ENCODE data around the gene TTC28. TPM values are rescaled to one million over a fixed set of nuclear protein-coding genes. Genes with fewer than 3 reads are reported as not detected.

The TTC28 gene
- total RNA-seq, 1 donor from 2014 or later, result 23.2 TPM

DNA sequence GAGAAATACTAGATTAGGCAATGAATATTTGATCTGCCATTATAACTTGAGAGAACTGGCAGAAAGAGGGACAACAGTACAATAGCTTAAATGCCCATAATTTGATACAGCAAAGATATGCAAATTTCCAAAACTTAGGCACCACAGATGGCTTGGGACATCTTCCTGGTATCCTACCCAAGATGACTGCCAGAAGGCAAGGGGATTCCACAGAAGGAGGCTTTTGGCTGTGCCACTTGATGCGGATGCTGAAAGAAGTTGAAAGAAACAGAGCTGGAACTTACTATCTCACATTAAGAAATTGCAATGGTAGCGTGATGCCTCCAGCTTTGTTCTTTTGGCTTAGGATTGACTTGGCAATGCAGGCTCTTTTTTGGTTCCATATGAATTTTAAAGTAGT is 216.7 kb downstream of the TTC28 start:
- H3K27me3 ChIP-seq (ENCODE audit: insufficient read depth, low read length), result no peaks in the 10 kb centered on the region
- no peak for DNase-seq (ENCODE audit: low read depth)
- TF ChIP-seq, protein P1, sequence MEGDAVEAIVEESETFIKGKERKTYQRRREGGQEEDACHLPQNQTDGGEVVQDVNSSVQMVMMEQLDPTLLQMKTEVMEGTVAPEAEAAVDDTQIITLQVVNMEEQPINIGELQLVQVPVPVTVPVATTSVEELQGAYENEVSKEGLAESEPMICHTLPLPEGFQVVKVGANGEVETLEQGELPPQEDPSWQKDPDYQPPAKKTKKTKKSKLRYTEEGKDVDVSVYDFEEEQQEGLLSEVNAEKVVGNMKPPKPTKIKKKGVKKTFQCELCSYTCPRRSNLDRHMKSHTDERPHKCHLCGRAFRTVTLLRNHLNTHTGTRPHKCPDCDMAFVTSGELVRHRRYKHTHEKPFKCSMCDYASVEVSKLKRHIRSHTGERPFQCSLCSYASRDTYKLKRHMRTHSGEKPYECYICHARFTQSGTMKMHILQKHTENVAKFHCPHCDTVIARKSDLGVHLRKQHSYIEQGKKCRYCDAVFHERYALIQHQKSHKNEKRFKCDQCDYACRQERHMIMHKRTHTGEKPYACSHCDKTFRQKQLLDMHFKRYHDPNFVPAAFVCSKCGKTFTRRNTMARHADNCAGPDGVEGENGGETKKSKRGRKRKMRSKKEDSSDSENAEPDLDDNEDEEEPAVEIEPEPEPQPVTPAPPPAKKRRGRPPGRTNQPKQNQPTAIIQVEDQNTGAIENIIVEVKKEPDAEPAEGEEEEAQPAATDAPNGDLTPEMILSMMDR (IDR thresholded peaks at IDR 0.05; ENCODE audit: insufficient read depth, low read depth, low read length), result no peak
- TF ChIP-seq EZH2 (IDR thresholded peaks at IDR 0.05; ENCODE audit: insufficient read depth, low read length), result no peak
- H3K9ac ChIP-seq (ENCODE audit: low read length), result no peak overlapping the region
- no peaks in the 10 kb centered on the region for H3K9me3 Mint-ChIP-seq (ENCODE audit: unreplicated experiment)
- H3K9me3 ChIP-seq (ENCODE audit: insufficient read depth, low read depth, low read length), result no peaks in the 10 kb centered on the region
- H3K36me3 Mint-ChIP-seq (ENCODE audit: low read depth, unreplicated experiment), result no peaks in the 10 kb centered on the region
- FAIRE-seq, result no peak
- no peak overlapping the region for H3K4me3 Mint-ChIP-seq (ENCODE audit: unreplicated experiment)
- H3K4me1 Mint-ChIP-seq (ENCODE audit: low read depth, unreplicated experiment), result no peaks in the 10 kb centered on the region
- H3K4me1 ChIP-seq (ENCODE audit: insufficient read depth, low read length), result no peaks in the 10 kb centered on the region
- no peaks in the 10 kb centered on the region for H3K36me3 ChIP-seq (ENCODE audit: insufficient read depth, low read length)
- H3K27ac Mint-ChIP-seq (ENCODE audit: unreplicated experiment), result no peak overlapping the region
- no peak overlapping the region for H3K27ac ChIP-seq (ENCODE audit: low read depth, low read length)
- no peak overlapping the region for H3K4me2 ChIP-seq (ENCODE audit: low read length)
- no peaks in the 10 kb centered on the region for H4K20me1 ChIP-seq (ENCODE audit: insufficient read depth, low read length)
- H2AFZ ChIP-seq (ENCODE audit: low read depth, low read length), result no peak overlapping the region
- H3K79me2 ChIP-seq (ENCODE audit: insufficient read depth, low read length), result no peaks in the 10 kb centered on the region
- no peak overlapping the region for H3K4me3 ChIP-seq (ENCODE audit: insufficient read depth, low read depth, low read length)
- H3K27me3 Mint-ChIP-seq (ENCODE audit: low read depth, unreplicated experiment), result no peaks in the 10 kb centered on the region

DNA sequence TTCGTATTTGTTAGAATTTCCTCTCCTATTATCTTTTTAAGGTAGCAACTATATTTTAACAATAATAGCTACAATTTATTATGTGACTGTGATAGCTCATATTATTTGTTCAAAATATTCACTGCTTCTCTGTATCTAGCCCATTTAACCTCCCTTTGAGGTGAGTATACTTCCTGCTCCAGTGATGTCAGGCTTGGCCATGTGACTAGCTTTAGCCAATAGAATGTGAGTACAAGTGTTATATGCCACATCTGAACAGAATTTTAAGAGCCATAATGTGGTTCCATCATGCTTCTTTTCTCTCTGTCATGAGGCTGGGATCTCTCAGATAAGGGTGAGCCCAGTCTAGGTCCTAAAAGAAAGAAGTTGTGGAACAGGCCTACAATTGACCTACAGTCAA is 217.6 kb downstream of the TTC28 start:
- Histone ChIP-seq H3K27me3 (ENCODE audit: insufficient read depth, low read length) (no peaks in the 10 kb centered on the region), H3K9ac (ENCODE audit: low read length) (no peak overlapping the region), H3K4me2 (ENCODE audit: low read length) (no peak overlapping the region), H2AFZ (ENCODE audit: low read depth, low read length) (no peak overlapping the region), H3K27ac (ENCODE audit: low read depth, low read length) (no peak overlapping the region), H3K36me3 (ENCODE audit: insufficient read depth, low read length) (no peaks in the 10 kb centered on the region), H3K9me3 (ENCODE audit: insufficient read depth, low read depth, low read length) (no peaks in the 10 kb centered on the region), H3K4me1 (ENCODE audit: insufficient read depth, low read length) (no peaks in the 10 kb centered on the region), H4K20me1 (ENCODE audit: insufficient read depth, low read length) (no peaks in the 10 kb centered on the region), H3K4me3 (ENCODE audit: insufficient read depth, low read depth, low read length) (no peak overlapping the region), H3K79me2 (ENCODE audit: insufficient read depth, low read length) (no peaks in the 10 kb centered on the region)
- H3K36me3 Mint-ChIP-seq (ENCODE audit: low read depth, unreplicated experiment), result no peaks in the 10 kb centered on the region
- H3K4me3 Mint-ChIP-seq (ENCODE audit: unreplicated experiment), result no peak overlapping the region
- no peaks in the 10 kb centered on the region for H3K4me1 Mint-ChIP-seq (ENCODE audit: low read depth, unreplicated experiment)
- DNase-seq (ENCODE audit: low read depth) (no peak), FAIRE-seq (no peak)
- H3K9me3 Mint-ChIP-seq (ENCODE audit: unreplicated experiment), result no peaks in the 10 kb centered on the region
- TF ChIP-seq, protein P1 (IDR thresholded peaks at IDR 0.05; ENCODE audit: insufficient read depth, low read depth, low read length), result no peak
- TF ChIP-seq EZH2 (IDR thresholded peaks at IDR 0.05; ENCODE audit: insufficient read depth, low read length), result no peak
- no peak overlapping the region for H3K27ac Mint-ChIP-seq (ENCODE audit: unreplicated experiment)
- H3K27me3 Mint-ChIP-seq (ENCODE audit: low read depth, unreplicated experiment), result no peaks in the 10 kb centered on the region

DNA sequence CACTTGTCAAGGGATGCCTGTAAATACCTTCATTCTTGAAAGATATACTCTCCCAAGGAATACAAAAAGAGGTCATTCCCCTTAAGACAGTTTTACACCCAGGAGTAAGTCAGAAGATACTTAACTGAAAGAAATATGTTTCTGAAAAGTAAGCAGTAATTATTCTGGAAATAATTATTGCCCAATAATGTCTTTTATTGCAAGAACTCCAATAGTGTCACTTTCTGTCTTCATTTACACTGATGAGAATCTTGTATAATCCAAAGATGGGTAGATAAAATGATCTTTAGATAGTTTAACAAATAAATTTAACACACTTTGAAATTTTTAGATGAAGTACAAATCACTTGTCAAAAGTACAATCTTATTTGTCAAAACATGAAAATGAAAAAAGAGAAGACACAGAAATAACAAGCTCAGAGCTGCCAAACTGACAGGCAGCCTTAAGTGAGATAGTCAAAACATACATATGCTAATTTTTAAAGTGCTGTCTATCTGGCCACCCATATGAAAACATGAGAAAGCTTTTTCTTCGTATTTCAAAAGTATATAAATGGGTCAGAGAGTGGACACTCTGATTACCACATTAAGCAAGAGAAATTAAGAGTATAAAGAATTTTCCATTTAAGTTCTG is 225.1 kb downstream of the TTC28 start:
- Histone ChIP-seq H3K4me1 (ENCODE audit: insufficient read depth, low read length) (no peaks in the 10 kb centered on the region), H3K9me3 (ENCODE audit: insufficient read depth, low read depth, low read length) (no peaks in the 10 kb centered on the region), H3K4me2 (ENCODE audit: low read length) (no peak overlapping the region), H2AFZ (ENCODE audit: low read depth, low read length) (no peak overlapping the region), H3K36me3 (ENCODE audit: insufficient read depth, low read length) (no peaks in the 10 kb centered on the region), H3K79me2 (ENCODE audit: insufficient read depth, low read length) (no peaks in the 10 kb centered on the region), H3K4me3 (ENCODE audit: insufficient read depth, low read depth, low read length) (no peak overlapping the region), H3K27me3 (ENCODE audit: insufficient read depth, low read length) (no peaks in the 10 kb centered on the region), H3K27ac (ENCODE audit: low read depth, low read length) (no peak overlapping the region), H4K20me1 (ENCODE audit: insufficient read depth, low read length) (no peaks in the 10 kb centered on the region), H3K9ac (ENCODE audit: low read length) (no peak overlapping the region)
- no peak for DNase-seq (ENCODE audit: low read depth)
- H3K36me3 Mint-ChIP-seq (ENCODE audit: low read depth, unreplicated experiment), result no peaks in the 10 kb centered on the region
- H3K9me3 Mint-ChIP-seq (ENCODE audit: unreplicated experiment), result peaks cover 3% of the 10 kb centered on the region
- H3K4me3 Mint-ChIP-seq (ENCODE audit: unreplicated experiment), result no peak overlapping the region
- H3K27ac Mint-ChIP-seq (ENCODE audit: unreplicated experiment), result no peak overlapping the region
- FAIRE-seq, result no peak
- H3K4me1 Mint-ChIP-seq (ENCODE audit: low read depth, unreplicated experiment), result no peaks in the 10 kb centered on the region
- H3K27me3 Mint-ChIP-seq (ENCODE audit: low read depth, unreplicated experiment), result no peaks in the 10 kb centered on the region
- TF ChIP-seq, protein P1 (IDR thresholded peaks at IDR 0.05; ENCODE audit: insufficient read depth, low read depth, low read length), result no peak
- TF ChIP-seq EZH2 (IDR thresholded peaks at IDR 0.05; ENCODE audit: insufficient read depth, low read length), result no peak
